Thoracic aorta (tissue), 2 donors: ENCODE data around the gene UBE2QL1. TPM values are rescaled to one million over a fixed set of nuclear protein-coding genes. Genes with fewer than 3 reads are reported as not detected.

Experiments used
- ATAC-seq: fragments of 150-250 bp; one replicate; pipeline ENCODE4 v1.8.0; 2017; ENCODE audit warnings: low read depth; ENCODE audit not compliant: insufficient number of reproducible peaks, low FRiP score
- DNase-seq: peaks from one replicate; pipeline ENCODE4 v3.0.0-alpha.2; 2020; ENCODE audit warnings: low spot score
- H3K27ac ChIP-seq, 2 donors: fragments of 200-600 bp; sonication (generic); 1 replicate in 1 of 2; 2 replicates in 1 of 2; pipeline ENCODE4 v1.5.1; 2016; ENCODE audit warnings: mild to moderate bottlenecking in 2 of 2, moderate library complexity in 2 of 2
- H3K27me3 ChIP-seq: fragments of 200-600 bp; sonication (generic); replicated peaks from 2 replicates; pipeline ENCODE4 v1.6.0; 2016; ENCODE audit warnings: mild to moderate bottlenecking; ENCODE audit not compliant: insufficient read depth
- H3K36me3 ChIP-seq: fragments of 200-600 bp; sonication (generic); one replicate; pipeline ENCODE4 v1.5.1; 2016
- H3K4me1 ChIP-seq, 2 donors: fragments of 200-600 bp; sonication (generic); 1 replicate in 1 of 2; 2 replicates in 1 of 2; pipeline versions ENCODE4 v1.5.1 to v1.6.0; 2016; ENCODE audit warnings: low read depth in 2 of 2, mild to moderate bottlenecking in 1 of 2; ENCODE audit not compliant: control insufficient read depth in 1 of 2
- H3K4me3 ChIP-seq: fragments of 200-600 bp; sonication (generic); 2 replicates; pipeline ENCODE4 v1.5.1; 2016; ENCODE audit warnings: mild to moderate bottlenecking
- H3K9me3 ChIP-seq: fragments of 200-600 bp; sonication (generic); 2 replicates; pipeline ENCODE4 v1.5.1; 2016
- CTCF ChIP-seq: fragments of 200-600 bp; sonication (generic); IDR thresholded peaks from one replicate; pipeline ENCODE4 v1.5.1; 2019; ENCODE audit warnings: antibody characterized with exemption
- total RNA-seq, 2 donors: library from RNA; depleted of rRNA; stranded (reverse); fragments of >200 nt; gene quantifications; one replicate each; pipeline versions ENCODE4 v1.1.0 to v1.2.3, GENCODE V29; 2016

UBE2QL1 gene
- total RNA-seq, 2 donors from 2014 or later = 3.2 to 3.5 TPM

GRCh38 chr5:6430418-6431028 lies 18.1 kb upstream of the UBE2QL1 start:
- no peak overlapping the region for H3K27ac ChIP-seq
- H3K9me3 ChIP-seq = no peaks in the 10 kb centered on the region
- no peak for ATAC-seq
- H3K36me3 ChIP-seq = no peaks in the 10 kb centered on the region
- no peaks in the 10 kb centered on the region for H3K27me3 ChIP-seq
- no peak for TF ChIP-seq CTCF
- DNase-seq = no peak
- H3K4me1 ChIP-seq = no peaks in the 10 kb centered on the region
- H3K4me3 ChIP-seq = no peak overlapping the region

GRCh38 chr5:6431214-6432195 lies 17.2 kb upstream of the UBE2QL1 start:
- Histone ChIP-seq H3K4me1 (no peaks in the 10 kb centered on the region), H3K36me3 (no peaks in the 10 kb centered on the region), H3K9me3 (no peaks in the 10 kb centered on the region), H3K27ac (no peak overlapping the region), H3K4me3 (no peak overlapping the region), H3K27me3 (no peaks in the 10 kb centered on the region)
- ATAC-seq = no peak
- no peak for TF ChIP-seq CTCF
- no peak for DNase-seq

- no peaks in the 10 kb centered on the region for H3K9me3 ChIP-seq
- H3K27me3 ChIP-seq = no peaks in the 10 kb centered on the region
- ATAC-seq (no peak), DNase-seq (no peak)
- H3K4me3 ChIP-seq = no peak overlapping the region
- H3K36me3 ChIP-seq = no peaks in the 10 kb centered on the region
- no peak for TF ChIP-seq CTCF
- H3K4me1 ChIP-seq = no peaks in the 10 kb centered on the region
- no peak overlapping the region for H3K27ac ChIP-seq
Measured at GRCh38 chr5:6432206-6432605, 16.5 kb upstream of the UBE2QL1 start.

- no peaks in the 10 kb centered on the region for H3K27me3 ChIP-seq
- no peak overlapping the region for H3K4me3 ChIP-seq
- no peak for TF ChIP-seq CTCF
- no peaks in the 10 kb centered on the region for H3K4me1 ChIP-seq
- ATAC-seq = no peak
- no peaks in the 10 kb centered on the region for H3K36me3 ChIP-seq
- DNase-seq = no peak
- no peaks in the 10 kb centered on the region for H3K9me3 ChIP-seq
- H3K27ac ChIP-seq = no peak overlapping the region
Measured at GRCh38 chr5:6434731-6435130, 13.9 kb upstream of the UBE2QL1 start.

- Histone ChIP-seq H3K4me1 (no peaks in the 10 kb centered on the region), H3K27me3 (no peaks in the 10 kb centered on the region), H3K27ac (no peak overlapping the region), H3K4me3 (no peak overlapping the region), H3K36me3 (no peaks in the 10 kb centered on the region), H3K9me3 (no peaks in the 10 kb centered on the region)
- DNase-seq (no peak), ATAC-seq (no peak)
- TF ChIP-seq CTCF = no peak
Measured at GRCh38 chr5:6435356-6435755, 13.3 kb upstream of the UBE2QL1 start.
